Nucleus accumbens (tissue), 56 donors: ENCODE results near the gene STRN3.

ENCODE experiments used
- DNase-seq, 56 donors: peaks; one replicate each; lab custom pipeline; 2025; lab: John Stamatoyannopoulos, UW

Gene STRN3

GRCh38 chr14:31003284-31003683 lies 22.9 kb downstream of the STRN3 start:
- no peak for DNase-seq

GRCh38 chr14:31001339-31001658 lies 24.9 kb downstream of the STRN3 start:
- DNase-seq, result no peak

GRCh38 chr14:31000629-31001338 lies 25.4 kb downstream of the STRN3 start:
- DNase-seq, result no peak

- no peak for DNase-seq
These were observed 27.0 kb downstream of the STRN3 start for GRCh38 chr14:30999038-30999773.

GRCh38 chr14:30998100-30998706 lies 28.0 kb downstream of the STRN3 start:
- no peak for DNase-seq

GRCh38 chr14:30996892-30997659 lies 29.1 kb downstream of the STRN3 start:
- no peak for DNase-seq

- DNase-seq, result peak in 1 of 56 donors; percentile 6
These were observed 30.5 kb downstream of the STRN3 start for GRCh38 chr14:30995689-30996088.

- no peak for DNase-seq
These were observed 31.2 kb downstream of the STRN3 start for GRCh38 chr14:30994681-30995620.

- no peak for DNase-seq
These were observed 33.1 kb downstream of the STRN3 start for GRCh38 chr14:30993071-30993470.

- DNase-seq, result no peak
These were observed 34.8 kb downstream of the STRN3 start for GRCh38 chr14:30991408-30991807.

- DNase-seq, result no peak
These were observed 35.4 kb downstream of the STRN3 start for GRCh38 chr14:30990770-30991169.

GRCh38 chr14:30988509-30988908 lies 37.7 kb downstream of the STRN3 start:
- no peak for DNase-seq

- peak in 1 of 56 donors; percentile 3 for DNase-seq
These were observed 40.4 kb downstream of the STRN3 start for GRCh38 chr14:30985796-30986195.

- no peak for DNase-seq
These were observed 42.3 kb downstream of the STRN3 start for GRCh38 chr14:30983858-30984257.

- no peak for DNase-seq
These were observed 43.6 kb downstream of the STRN3 start for GRCh38 chr14:30982533-30982932.

- DNase-seq, result no peak
These were observed 45.2 kb downstream of the STRN3 start for GRCh38 chr14:30980980-30981379.

GRCh38 chr14:30980106-30980704 lies 46.0 kb downstream of the STRN3 start:
- DNase-seq, result peak in 17 of 56 donors; percentile 1 to 19 (median 7)

- DNase-seq, result no peak
These were observed 48.4 kb downstream of the STRN3 start for GRCh38 chr14:30977752-30978151.

- DNase-seq, result no peak
These were observed 51.6 kb downstream of the STRN3 start for GRCh38 chr14:30974628-30975027.
